Natural killer cell (primary cell): ENCODE data around the gene LDLRAD4. TPM values are rescaled to one million over a fixed set of nuclear protein-coding genes. Genes with fewer than 3 reads are reported as not detected.

Experiments used
- ATAC-seq, 3 donors: fragments of 150-1000 bp in 2 of 3; fragments of 200-7000 bp in 1 of 3; cut with Tn5 transposase; 1 replicate in 1 of 3; 2 replicates in 2 of 3; pipeline ENCODE4 v1.10.0; 2021; ENCODE audit warnings: mild to moderate bottlenecking in 2 of 3, moderate library complexity in 2 of 3
- DNase-seq, 2 donors: peaks; one replicate each; pipeline versions ENCODE4 v3.0.0 to v3.0.0-alpha.2; 2013 to 2021; ENCODE audit warnings: mixed read lengths in 1 of 2
- H3K27ac ChIP-seq: one replicate; pipeline ENCODE4 v1.5.1; 2013; ENCODE audit warnings: mild to moderate bottlenecking, low read length
- H3K27me3 ChIP-seq: one replicate; pipeline ENCODE4 v1.6.1; 2013; ENCODE audit warnings: low read length; ENCODE audit not compliant: control insufficient read depth, insufficient read depth
- H3K36me3 ChIP-seq: one replicate; pipeline ENCODE4 v1.6.1; 2013; ENCODE audit warnings: low read length; ENCODE audit not compliant: control insufficient read depth, insufficient read depth
- H3K4me1 ChIP-seq: one replicate; pipeline ENCODE4 v1.6.1; 2013; ENCODE audit warnings: low read length; ENCODE audit not compliant: control insufficient read depth, insufficient read depth
- H3K4me3 ChIP-seq: one replicate; pipeline ENCODE4 v1.5.1; 2013; ENCODE audit warnings: low read length
- H3K9me3 ChIP-seq: one replicate; pipeline ENCODE4 v1.6.1; 2013; ENCODE audit warnings: low read length; ENCODE audit not compliant: control insufficient read depth, insufficient read depth
- H3K27ac Mint-ChIP-seq, 2 donors: one replicate each; pipeline ENCODE4 v1.8.0; 2022; ENCODE audit warnings: mild to moderate bottlenecking in 2 of 2, mixed read lengths in 2 of 2, moderate library complexity in 1 of 2
- H3K27me3 Mint-ChIP-seq, 2 donors: one replicate each; pipeline ENCODE4 v1.8.0; 2022; ENCODE audit warnings: low read depth in 2 of 2, mixed read lengths in 2 of 2
- H3K36me3 Mint-ChIP-seq: one replicate; pipeline ENCODE4 v1.8.0; 2022; ENCODE audit warnings: mixed read lengths
- H3K4me1 Mint-ChIP-seq, 2 donors: one replicate each; pipeline ENCODE4 v1.8.0; 2022; ENCODE audit warnings: mixed read lengths in 2 of 2
- H3K4me3 Mint-ChIP-seq: one replicate; pipeline ENCODE4 v1.8.0; 2022; ENCODE audit warnings: mild to moderate bottlenecking, moderate library complexity, mixed read lengths
- H3K9me3 Mint-ChIP-seq, 2 donors: one replicate each; pipeline ENCODE4 v1.8.0; 2022; ENCODE audit warnings: mixed read lengths in 2 of 2
- CTCF ChIP-seq: fragments of 200-600 bp; IDR thresholded peaks from one replicate; pipeline ENCODE4 v1.8.0; 2022; ENCODE audit warnings: antibody characterized with exemption
- WGBS: methylation state at CpG from one replicate; pipeline ENCODE4 v1.1.7; 2013; ENCODE audit warnings: missing lambda C conversion rate; ENCODE audit not compliant: insufficient coverage; 5-methylcytosine and 5-hydroxymethylcytosine counted together
- intact Hi-C: fragments of 100-400 bp; cut with micrococcal nuclease; formaldehyde crosslinking; loops from one replicate; pipeline ENCODE4 v1.14.2; 2022
- total RNA-seq, 4 donors: library from RNA; stranded (reverse); fragments of 120-200 nt in 1 of 4; gene quantifications; one replicate each; pipeline versions ENCODE4 v1.2.3 to v1.2.4, GENCODE V29; 2013 to 2022

LDLRAD4 gene
- total RNA-seq, 3 donors from 2014 or later (not counting 1 experiment from before 2014, with no cell fraction given), result 24.0 to 36.3 (median 29.2) TPM

DNA sequence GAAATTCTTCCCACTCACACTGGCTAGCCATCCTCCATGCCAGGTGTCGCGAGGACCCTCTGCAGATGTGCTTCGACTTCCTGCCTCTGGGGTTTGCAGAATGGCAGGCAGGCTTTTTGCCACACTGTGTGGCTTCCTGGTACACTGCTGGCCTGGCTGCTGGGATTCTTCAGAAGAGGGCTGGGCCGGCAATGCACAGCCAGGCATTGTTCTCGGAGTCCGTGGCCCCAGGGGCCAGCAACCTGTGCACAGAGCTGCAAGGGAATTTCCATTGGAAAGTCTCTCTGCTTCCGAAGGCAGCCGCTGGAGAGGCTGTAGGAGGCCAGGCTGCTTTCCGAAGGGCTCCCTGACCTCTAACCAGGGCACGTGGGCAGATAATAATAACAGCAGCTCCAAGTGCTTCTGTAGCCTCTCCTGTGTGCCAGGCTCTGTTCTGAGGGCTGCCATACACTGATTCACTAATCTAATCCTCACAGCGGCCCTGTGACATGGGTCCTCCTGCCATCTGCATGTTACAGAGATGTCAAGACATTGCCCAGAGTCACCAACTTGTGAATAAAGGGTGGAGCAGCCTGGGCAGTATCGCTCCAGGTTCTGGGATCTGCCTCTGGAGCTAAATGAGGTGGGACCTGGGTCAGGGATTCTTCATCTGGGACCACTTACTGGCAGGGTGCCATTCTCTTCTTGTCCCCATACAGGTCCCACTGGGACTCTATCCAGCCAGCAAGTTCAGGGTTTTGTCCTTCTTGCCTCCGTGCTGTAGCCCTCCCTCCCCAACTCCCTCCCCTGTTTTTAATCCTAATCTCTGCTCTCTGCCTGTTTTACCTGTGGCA, 5.0 kb downstream of the LDLRAD4 start:
- Mint-ChIP-seq H3K9me3 (no peaks in the 10 kb centered on the region), H3K27ac (no peak overlapping the region), H3K4me1 (no peaks in the 10 kb centered on the region), H3K27me3 (peaks cover 34 to 36% of the 10 kb centered on the region in 2 donors), H3K36me3 (no peaks in the 10 kb centered on the region), H3K4me3 (no peak overlapping the region)
- intact Hi-C loops, result no loop called here
- no peaks in the 10 kb centered on the region for H3K27me3 ChIP-seq
- H3K4me1 ChIP-seq, result peaks cover 12% of the 10 kb centered on the region
- H3K36me3 ChIP-seq, result no peaks in the 10 kb centered on the region
- DNase-seq (no peak), ATAC-seq (no peak)
- no peak overlapping the region for H3K27ac ChIP-seq
- WGBS, result 70% methylated on average over 13 of the region's 13 CpGs
- TF ChIP-seq CTCF, result no peak
- H3K4me3 ChIP-seq, result no peak overlapping the region
- no peaks in the 10 kb centered on the region for H3K9me3 ChIP-seq

GRCh38 chr18:13225261-13225660, 6.7 kb downstream of the LDLRAD4 start:
- 88% methylated on average over 5 of the region's 5 CpGs for WGBS
- no peaks in the 10 kb centered on the region for H3K36me3 Mint-ChIP-seq

DNA sequence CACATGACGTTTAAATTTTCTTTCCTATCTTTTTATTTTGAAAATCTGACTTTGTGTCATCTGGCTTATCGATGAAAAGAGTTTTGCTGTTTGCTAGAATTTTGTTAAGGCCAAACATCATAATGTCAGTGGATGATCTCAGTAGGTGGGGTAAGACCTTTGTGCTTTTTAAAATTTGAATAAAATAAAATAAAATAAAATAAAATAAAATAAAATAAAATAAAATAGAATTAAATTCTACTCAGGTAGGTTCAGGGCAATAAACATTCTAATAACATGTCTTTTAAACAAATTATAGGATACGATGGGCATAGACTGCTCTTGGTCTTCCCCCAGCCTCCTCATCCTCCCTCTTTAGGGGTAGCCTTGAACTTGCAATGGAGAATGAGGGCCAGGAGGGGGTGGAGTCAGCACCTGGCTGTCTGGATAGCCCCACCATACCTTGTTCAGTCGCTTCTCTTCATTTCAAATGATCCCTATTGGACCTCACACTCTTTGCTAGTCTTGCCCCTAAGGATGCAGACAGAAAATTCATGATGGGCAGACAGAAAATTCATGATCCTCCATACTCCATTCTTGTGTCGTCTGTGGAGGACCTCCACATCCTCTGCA, 8.1 kb downstream of the LDLRAD4 start:
- Histone ChIP-seq H3K4me3 (no peak overlapping the region), H3K36me3 (no peaks in the 10 kb centered on the region), H3K4me1 (peaks cover 6% of the 10 kb centered on the region), H3K27me3 (no peaks in the 10 kb centered on the region), H3K27ac (no peak overlapping the region), H3K9me3 (no peaks in the 10 kb centered on the region)
- ATAC-seq, result no peak
- intact Hi-C loops, result no loop called here
- Mint-ChIP-seq H3K36me3 (no peaks in the 10 kb centered on the region), H3K9me3 (no peaks in the 10 kb centered on the region), H3K27ac (no peak overlapping the region), H3K4me1 (no peaks in the 10 kb centered on the region), H3K4me3 (no peak overlapping the region), H3K27me3 (peaks cover 8 to 13% of the 10 kb centered on the region in 2 donors)
- WGBS, result 86% methylated on average over 4 of the region's 5 CpGs
- no peak for TF ChIP-seq CTCF
- no peak for DNase-seq

More at GRCh38 chr18:13225261-13225660, 6.7 kb downstream of the LDLRAD4 start:
- H3K36me3 ChIP-seq, result no peaks in the 10 kb centered on the region
- ATAC-seq, result no peak
- H3K4me3 ChIP-seq, result no peak overlapping the region
- no peaks in the 10 kb centered on the region for H3K9me3 ChIP-seq
- H3K4me1 ChIP-seq, result peaks cover 6% of the 10 kb centered on the region
- H3K27ac ChIP-seq, result no peak overlapping the region
- no peak overlapping the region for H3K4me3 Mint-ChIP-seq
- H3K27me3 ChIP-seq, result no peaks in the 10 kb centered on the region
- intact Hi-C loops, result no loop called here
- TF ChIP-seq CTCF, result no peak
- no peaks in the 10 kb centered on the region for H3K9me3 Mint-ChIP-seq
- H3K4me1 Mint-ChIP-seq, result no peaks in the 10 kb centered on the region
- no peak for DNase-seq
- H3K27ac Mint-ChIP-seq, result no peak overlapping the region
- H3K27me3 Mint-ChIP-seq, result peaks cover 22 to 24% of the 10 kb centered on the region in 2 donors
